DOHH2 (cell line): ENCODE results near the gene SYTL2.

ENCODE experiments used
- H3F3A ChIP-seq: fragments of 200-600 bp; sonication (generic), shearing (Covaris generic); 2 replicates; pipeline ENCODE4 v1.6.0; 2016; ENCODE audit warnings: antibody characterized with exemption, mild to moderate bottlenecking; ENCODE audit not compliant: control insufficient read depth, insufficient read depth
- H3K27ac ChIP-seq: fragments of 200-600 bp; sonication (generic); 2 replicates; pipeline ENCODE4 v1.5.1; 2014; ENCODE audit warnings: low read depth, mild to moderate bottlenecking, low read length, moderate library complexity
- H3K27me3 ChIP-seq: fragments of 200-600 bp; sonication (generic); 2 replicates; pipeline ENCODE4 v1.6.1; 2014; ENCODE audit warnings: mild to moderate bottlenecking, low read length, mixed read lengths; ENCODE audit not compliant: control insufficient read depth
- H3K36me3 ChIP-seq: fragments of 200-600 bp; sonication (generic); 2 replicates; pipeline ENCODE4 v1.6.1; 2014; ENCODE audit warnings: mild to moderate bottlenecking, low read length, moderate library complexity, mixed read lengths; ENCODE audit not compliant: control insufficient read depth
- H3K4me1 ChIP-seq: fragments of 200-600 bp; sonication (generic); 2 replicates; pipeline ENCODE4 v1.6.1; 2014; ENCODE audit warnings: mild to moderate bottlenecking, low read length, mixed read lengths; ENCODE audit not compliant: control insufficient read depth
- H3K4me2 ChIP-seq: fragments of 200-600 bp; sonication (generic); 2 replicates; pipeline ENCODE4 v1.6.0; 2014; ENCODE audit warnings: mild to moderate bottlenecking, low read length, moderate library complexity
- H3K4me3 ChIP-seq: fragments of 200-600 bp; sonication (generic); 2 replicates; pipeline ENCODE4 v1.5.1; 2014; ENCODE audit warnings: mild to moderate bottlenecking, low read length, mixed read lengths
- H3K79me2 ChIP-seq: fragments of 200-600 bp; sonication (generic); 2 replicates; pipeline ENCODE4 v1.6.1; 2014; ENCODE audit warnings: mild to moderate bottlenecking, low read length, mixed read lengths; ENCODE audit not compliant: control insufficient read depth
- H3K9me2 ChIP-seq: fragments of 200-600 bp; sonication (generic); replicated peaks from 2 replicates; pipeline ENCODE4 v1.6.1; 2014; ENCODE audit warnings: mild to moderate bottlenecking, low read length, mixed read lengths; ENCODE audit not compliant: control insufficient read depth
- H3K9me3 ChIP-seq: fragments of 200-600 bp; sonication (generic); 2 replicates; pipeline ENCODE4 v1.6.1; 2014; ENCODE audit warnings: antibody characterized with exemption, low read length, mixed read lengths; ENCODE audit not compliant: control insufficient read depth, insufficient read depth
- H4K20me1 ChIP-seq: fragments of 200-600 bp; sonication (generic); 2 replicates; pipeline ENCODE4 v1.6.0; 2014; ENCODE audit warnings: low read depth, mild to moderate bottlenecking, antibody characterized with exemption, low read length, moderate library complexity; ENCODE audit not compliant: control insufficient read depth, insufficient read depth
- CTCF ChIP-seq: fragments of 200-600 bp; sonication (generic); IDR thresholded peaks from one replicate; pipeline ENCODE4 v1.5.1; 2014; ENCODE audit warnings: antibody characterized with exemption, mild to moderate bottlenecking, low read depth, low read length; ENCODE audit not compliant: poor library complexity, severe bottlenecking
- EZH2phosphoT487 ChIP-seq: fragments of 200-600 bp; sonication (generic); IDR thresholded peaks from 2 replicates; pipeline ENCODE4 v1.6.1; 2017; ENCODE audit warnings: borderline replicate concordance, mild to moderate bottlenecking, antibody characterized with exemption, low read length, moderate library complexity, mixed read lengths

The SYTL2 gene

GRCh38 chr11:85806016-85806415, 4.9 kb downstream of the SYTL2 start:
- Histone ChIP-seq H3K9me2 (no peaks in the 10 kb centered on the region), H3K27me3 (peaks cover 20% of the 10 kb centered on the region), H3K4me3 (no peak overlapping the region), H4K20me1 (no peaks in the 10 kb centered on the region), H3K36me3 (no peaks in the 10 kb centered on the region), H3K9me3 (no peaks in the 10 kb centered on the region), H3K4me2 (no peak overlapping the region), H3F3A (no peaks in the 10 kb centered on the region), H3K4me1 (peaks cover 20% of the 10 kb centered on the region), H3K27ac (no peak overlapping the region), H3K79me2 (no peaks in the 10 kb centered on the region)
- TF ChIP-seq EZH2phosphoT487 (no peak), CTCF (no peak)

- H3K9me3 ChIP-seq: no peaks in the 10 kb centered on the region
- H3K36me3 ChIP-seq: no peaks in the 10 kb centered on the region
- H3K4me1 ChIP-seq: peaks cover 15% of the 10 kb centered on the region
- no peaks in the 10 kb centered on the region for H4K20me1 ChIP-seq
- H3K4me2 ChIP-seq: no peak overlapping the region
- no peak overlapping the region for H3K27ac ChIP-seq
- H3K9me2 ChIP-seq: no peaks in the 10 kb centered on the region
- H3K4me3 ChIP-seq: no peak overlapping the region
- H3K79me2 ChIP-seq: no peaks in the 10 kb centered on the region
- peaks cover 15% of the 10 kb centered on the region for H3K27me3 ChIP-seq
- TF ChIP-seq EZH2phosphoT487: no peak
- TF ChIP-seq CTCF: no peak
- H3F3A ChIP-seq: no peaks in the 10 kb centered on the region
These were observed 5.6 kb downstream of the SYTL2 start for GRCh38 chr11:85805387-85805786.

- no peak overlapping the region for H3K27ac ChIP-seq
- H3K4me1 ChIP-seq: peaks cover under 1% of the 10 kb centered on the region; the same call in 1 of the 2 replicates
- H3K9me2 ChIP-seq: no peaks in the 10 kb centered on the region
- no peaks in the 10 kb centered on the region for H3K79me2 ChIP-seq
- no peaks in the 10 kb centered on the region for H3K36me3 ChIP-seq
- no peaks in the 10 kb centered on the region for H3F3A ChIP-seq
- peaks cover 6% of the 10 kb centered on the region; the same call in 1 of the 2 replicates for H3K27me3 ChIP-seq
- no peak overlapping the region for H3K4me3 ChIP-seq
- H3K4me2 ChIP-seq: no peak overlapping the region
- TF ChIP-seq CTCF (no peak), EZH2phosphoT487 (no peak)
- no peaks in the 10 kb centered on the region for H4K20me1 ChIP-seq
- no peaks in the 10 kb centered on the region for H3K9me3 ChIP-seq
These were observed 7.0 kb downstream of the SYTL2 start for GRCh38 chr11:85803920-85804319.
